ENCODE measurements around the gene LITAF.
"Not testable (repeated sequence)": the region's sequence is repeated elsewhere in the genome, so short reads cannot be mapped to it uniquely, and the experiment has no call there.

Gene LITAF

DNA sequence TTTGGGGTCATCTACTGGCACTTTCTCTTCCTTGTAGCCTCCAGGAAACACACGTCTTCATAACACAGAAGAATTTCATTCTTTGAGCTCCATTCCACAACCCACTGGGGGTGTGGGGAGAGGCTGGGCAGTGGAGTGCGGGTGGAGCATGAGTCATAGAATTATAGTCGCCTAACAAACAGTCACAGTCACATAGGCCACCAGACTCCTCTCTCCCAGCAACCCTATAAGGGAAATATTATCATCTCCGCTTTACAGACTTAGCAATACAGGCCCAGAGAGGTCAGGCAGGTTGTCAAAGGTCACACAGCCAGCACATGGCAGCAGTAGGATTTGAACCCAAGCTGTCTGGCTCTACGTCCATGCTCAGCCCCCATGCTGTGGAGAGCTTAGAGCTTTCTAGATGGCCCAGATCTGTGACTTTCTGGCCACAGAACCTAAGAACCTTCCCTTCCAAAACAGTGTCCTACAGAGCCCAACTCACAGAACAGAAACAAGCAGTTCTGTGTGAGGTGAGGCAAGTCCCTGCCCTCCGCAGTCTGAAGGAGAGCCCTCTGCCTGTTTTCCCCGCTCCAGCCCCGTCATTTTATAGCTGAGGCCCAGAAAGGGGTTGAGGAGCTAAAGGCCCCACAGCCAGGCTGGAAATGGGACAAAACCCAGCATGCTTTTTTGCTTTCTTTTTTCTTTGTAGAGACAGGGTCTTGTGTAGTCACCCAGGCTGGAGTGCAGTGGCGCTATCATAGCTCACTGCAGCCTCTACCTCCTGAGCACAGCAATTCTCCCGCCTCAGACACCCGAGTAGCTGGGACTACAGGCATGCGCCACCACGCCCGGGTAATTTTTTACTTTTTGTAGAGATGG, 10.7 kb upstream of the LITAF start:
- peak; percentile 96 for DNase-seq

DNA sequence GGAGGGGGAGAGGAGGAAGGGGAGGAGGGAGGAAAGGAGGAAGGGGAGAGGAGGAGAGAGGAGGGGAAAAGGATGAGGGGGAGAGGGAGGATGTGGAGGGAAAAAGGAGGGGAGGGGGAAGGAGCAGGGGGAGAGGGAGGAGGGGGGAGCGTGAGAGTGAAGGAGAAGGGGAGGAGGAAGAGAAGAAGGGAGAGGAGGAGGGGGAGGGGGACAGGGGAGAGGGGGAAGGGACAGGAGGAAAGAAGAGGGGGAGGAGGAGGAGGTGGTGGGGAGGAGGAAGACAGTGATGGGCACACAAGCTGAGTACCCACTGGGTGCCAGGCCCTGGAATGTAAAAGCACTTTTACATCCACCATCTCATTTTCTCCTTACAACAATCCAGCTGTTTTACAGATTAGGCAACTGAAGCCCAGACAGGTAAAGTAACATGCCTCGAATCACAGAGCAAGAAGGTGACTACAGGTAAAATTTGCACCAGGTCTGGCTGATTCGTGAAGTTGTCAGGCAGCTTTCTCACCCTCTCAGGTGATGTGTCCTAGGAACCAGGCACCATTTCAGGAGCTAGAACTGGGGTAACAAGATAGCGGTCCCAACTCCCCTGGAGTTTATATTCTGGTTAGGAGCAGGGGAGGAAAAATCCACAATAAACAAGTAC, 10.0 kb upstream of the LITAF start:
- no peak for DNase-seq

DNA sequence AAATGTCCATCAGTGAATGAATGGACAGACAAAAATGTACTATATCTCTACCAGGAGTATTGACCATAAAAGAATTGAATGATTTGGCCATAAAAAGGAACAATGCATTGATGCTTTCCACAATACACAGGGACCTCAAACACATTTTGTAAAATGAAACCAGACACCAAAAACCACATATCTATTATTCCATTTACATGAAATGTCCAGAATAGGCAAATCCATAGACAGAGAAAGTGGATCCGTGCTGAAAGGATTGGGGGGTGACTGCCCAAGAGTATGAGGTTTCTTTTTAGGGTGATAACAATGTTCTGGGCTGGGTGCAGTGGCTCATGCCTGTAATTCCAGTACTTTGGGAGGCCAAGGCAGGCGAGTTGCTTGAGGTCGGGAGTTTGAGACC, 6.9 kb upstream of the LITAF start:
- peak; percentile 35 for DNase-seq

DNA sequence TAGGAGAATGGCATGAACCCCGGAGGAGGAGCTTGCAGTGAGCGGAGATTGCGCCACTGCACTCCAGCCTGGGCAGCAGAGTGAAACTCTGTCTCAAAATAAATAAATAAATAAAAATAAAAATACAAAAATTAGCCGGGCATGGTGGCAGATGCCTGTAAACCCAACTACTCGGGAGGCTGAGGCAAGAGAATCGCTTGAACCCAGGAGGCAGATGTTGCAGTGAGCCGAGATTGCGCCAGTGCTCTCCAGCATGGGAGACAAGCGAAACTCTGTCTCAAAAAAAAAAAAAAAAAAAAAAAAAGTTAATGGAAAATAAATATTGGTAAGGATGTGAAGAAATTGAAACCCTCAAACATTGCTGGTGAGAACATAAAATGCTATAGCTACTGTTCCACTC, 6.4 kb upstream of the LITAF start:
- DNase-seq: not testable (repeated sequence)

DNA sequence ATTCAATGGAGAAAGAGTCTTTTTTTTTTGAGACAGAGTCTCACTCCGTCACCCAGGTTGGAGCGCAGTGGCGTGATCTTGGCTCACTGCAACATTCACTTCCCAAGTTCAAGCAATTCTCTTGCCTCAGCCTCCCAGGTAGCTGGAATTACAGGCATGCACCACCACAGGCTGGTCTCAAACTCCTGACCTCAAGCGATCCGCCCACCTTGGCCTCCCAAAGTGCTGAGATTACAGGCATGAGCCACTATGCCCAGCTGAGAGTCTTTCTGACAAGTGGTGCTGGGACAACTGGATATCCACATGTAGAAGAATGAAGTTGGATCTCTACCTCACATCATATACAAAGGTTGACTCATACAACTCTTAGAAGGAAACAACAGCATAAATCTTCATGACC, 4.9 kb upstream of the LITAF start:
- DNase-seq: not testable (repeated sequence)

DNA sequence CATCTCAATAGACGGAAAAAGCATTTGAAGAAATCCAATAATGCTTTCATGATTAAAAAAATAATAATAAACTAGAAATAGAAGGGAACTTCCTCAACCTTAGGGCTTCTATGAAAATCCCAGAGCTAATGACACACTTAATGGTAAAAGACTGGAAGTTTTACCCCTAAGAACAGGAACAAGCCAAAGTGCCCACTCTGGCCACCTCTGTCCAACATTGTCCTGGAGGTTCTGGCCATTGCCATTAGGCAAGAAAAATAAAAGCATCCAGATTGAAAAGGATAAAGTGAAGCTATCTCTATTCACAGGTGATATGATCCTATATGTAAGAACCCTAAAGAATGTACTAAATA, 2.5 kb upstream of the LITAF start:
- DNase-seq: peak; percentile 29

DNA sequence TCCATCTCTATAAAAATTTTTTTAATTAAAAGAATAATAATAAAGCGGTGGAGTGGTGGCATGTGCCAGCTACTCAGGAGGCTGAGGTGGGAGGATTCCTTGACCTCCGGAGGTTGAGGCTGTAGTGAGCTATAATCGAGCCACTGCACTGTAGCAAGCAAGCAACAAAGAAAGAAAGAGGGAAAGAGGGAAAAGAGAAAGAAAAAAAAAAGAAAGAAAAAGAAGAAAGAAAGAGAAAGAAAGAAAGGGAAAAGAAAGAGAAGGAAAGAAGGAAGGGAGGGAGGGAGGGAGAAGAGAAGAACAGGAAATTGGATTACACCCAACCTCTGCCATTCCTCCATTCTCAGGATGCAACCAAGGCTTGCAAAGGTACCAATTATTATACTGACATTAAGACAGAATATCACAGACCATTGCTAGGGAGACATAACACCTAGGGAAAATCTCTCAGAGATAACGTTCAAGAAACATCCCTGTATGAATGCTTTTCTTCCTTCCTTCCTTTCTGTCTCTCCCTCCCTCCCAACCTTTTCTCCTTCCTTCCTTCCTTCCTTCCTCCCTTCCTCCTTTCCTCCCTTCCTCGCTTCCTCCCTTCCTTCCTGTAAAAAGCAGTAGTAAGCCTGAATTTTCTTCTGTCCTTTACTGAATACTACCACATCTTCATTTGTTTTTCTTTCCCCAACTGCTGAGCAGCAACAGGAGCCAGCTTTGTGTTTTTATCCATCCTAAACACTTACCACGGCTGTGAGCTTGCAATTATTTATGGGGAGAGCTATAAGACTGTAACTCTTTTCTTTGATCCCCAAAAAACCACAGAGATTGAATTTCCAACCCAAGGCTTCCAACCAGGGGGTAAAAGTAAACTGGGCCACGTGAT, 1.8 kb upstream of the LITAF start:
- DNase-seq: no peak

DNA sequence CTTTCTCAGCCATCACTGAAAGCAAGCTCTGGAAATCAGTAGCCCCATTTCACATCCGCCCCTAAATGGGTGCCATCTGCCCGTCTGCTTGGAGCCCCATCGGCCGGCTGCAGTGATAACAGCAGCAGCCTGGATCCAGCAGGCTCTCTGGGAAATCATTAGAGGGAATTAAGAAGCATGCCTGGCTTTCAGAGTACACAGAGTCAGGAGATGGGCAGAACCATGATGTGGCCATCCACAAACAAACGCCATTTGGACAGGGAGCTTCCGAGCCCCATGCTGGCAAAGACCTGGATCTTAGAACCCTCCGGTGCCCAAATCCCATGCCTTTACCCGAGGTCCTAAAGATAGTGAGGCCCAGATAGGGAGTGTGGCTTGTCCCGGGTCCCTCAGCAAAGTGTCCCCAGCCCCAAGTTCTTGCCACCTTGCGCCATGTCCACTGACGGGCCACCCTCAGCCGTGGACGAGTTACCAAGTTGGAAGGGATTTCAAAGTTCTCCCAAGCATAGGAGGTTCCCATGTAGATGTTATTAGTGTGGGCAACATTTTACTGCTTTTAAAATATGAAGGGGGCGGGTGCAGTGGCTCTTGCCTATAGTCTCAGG, 1.0 kb upstream of the LITAF start:
- DNase-seq: no peak

DNA sequence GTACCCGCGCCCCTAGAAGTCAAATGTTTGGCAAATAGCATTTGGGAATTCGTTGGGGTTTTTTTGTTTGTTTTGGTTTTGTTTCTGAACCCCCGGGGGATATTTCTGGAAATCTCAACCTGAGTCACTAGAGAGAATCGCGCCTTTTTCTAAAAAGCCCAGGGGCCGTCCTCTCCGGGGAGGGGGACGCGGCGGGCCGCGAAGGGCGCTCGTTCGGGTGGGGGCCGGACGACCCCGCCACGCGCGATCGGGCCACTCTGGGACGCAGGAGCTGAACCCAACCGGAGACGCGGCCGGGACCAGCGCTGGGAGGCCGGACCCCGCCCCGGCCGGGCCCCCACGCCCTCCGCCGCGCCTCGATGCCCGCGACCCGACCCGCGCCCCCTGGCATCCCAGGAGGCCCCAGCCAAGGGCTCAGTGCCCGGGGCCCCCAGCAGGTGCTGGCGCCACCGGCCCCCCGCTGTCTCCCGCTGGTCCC, 302 bp downstream of the LITAF start:
- peak; percentile 54 for DNase-seq

DNA sequence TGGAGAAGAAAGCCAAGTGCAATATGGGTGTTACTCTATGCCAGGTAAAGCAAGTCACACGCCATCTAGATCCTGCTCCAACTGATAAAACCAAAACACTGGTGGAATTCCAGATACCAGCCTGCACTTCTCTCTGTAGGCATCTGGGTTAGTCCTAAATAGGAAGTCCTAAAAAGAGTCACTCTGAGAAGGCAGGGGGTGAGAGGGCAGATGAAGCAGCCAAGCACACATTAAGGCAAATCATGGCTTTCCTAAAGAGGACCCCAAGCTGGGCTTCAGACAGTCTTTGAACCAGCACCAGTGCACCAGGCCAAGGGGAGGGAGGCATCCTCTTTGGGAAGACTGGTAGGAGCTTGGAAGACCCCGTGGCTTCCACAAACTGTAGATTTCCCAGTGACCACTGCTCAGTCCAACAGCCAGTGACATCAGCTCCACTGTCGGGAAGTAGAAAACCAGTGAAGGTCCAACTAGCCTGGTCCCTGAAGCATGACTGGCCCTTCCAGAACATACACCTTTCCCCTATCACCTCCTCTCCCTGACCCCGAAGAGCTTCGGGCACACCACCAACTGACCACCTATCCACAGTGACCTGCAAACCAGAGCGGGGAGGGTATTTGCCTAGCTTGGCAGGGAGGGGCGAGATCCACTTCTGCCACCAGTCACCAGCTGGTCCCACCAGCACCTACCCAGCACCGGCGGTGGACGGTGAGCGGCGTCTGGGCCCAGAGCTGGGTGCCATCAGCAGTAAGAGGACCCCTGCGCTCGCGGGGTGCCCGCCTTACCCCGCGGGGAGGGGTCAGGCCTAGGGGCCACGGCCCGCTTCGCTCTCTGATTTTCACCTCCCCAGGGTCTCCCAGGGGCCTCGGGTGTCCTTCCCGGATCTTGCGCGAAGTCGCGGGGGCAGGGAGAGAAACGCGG, 1.0 kb downstream of the LITAF start:
- peak; percentile 65 for DNase-seq

DNA sequence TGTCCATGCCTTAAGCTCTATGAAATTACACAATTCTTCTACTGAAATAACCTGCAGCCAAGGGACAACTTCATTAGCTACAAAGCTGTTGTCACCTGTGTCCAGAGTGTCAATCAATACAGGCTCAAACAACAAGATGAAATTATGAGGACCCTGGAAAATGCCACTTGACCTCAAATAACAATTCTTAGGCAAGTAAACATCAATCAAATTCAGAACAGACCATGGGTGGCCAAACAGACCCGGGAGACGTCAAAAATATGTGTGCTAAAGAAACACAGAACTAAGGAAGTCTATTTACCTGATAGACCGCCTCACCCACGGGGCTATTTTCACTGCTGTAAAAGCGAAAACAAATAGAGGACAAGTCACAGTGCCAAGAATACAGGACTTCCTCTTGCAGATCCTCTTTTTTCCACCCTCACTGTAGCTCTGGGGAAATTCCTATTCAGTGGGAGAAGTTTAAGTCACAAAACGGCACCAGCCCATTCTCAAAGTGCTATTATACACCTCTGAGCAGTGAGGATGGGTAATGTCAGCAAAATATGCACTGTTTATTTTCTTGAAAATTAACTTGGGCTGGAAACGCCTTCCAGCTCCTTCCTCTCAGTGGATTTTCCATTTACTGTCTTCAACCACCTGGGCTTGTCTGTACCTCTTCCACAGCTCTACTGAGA, 2.7 kb downstream of the LITAF start:
- peak; percentile 87 for DNase-seq

DNA sequence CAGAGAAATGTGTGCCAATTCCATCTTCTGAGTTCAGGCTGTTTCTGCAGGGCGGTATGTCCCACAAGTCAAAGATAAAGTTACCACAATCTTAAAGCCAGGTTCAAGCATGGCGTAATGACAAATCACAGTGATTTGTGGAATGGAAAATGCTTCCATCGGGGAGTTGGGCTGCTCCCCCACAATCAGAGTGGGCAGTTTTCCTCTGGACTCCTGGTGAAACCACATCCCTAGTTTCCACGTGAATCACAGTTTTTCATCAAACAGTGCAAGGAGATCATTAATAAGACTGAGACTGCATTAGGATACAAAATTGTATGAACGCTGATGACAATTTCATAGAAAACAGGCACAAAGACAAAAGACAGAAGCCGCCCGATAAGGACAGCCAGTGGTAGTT, 3.6 kb downstream of the LITAF start:
- no peak for DNase-seq

DNA sequence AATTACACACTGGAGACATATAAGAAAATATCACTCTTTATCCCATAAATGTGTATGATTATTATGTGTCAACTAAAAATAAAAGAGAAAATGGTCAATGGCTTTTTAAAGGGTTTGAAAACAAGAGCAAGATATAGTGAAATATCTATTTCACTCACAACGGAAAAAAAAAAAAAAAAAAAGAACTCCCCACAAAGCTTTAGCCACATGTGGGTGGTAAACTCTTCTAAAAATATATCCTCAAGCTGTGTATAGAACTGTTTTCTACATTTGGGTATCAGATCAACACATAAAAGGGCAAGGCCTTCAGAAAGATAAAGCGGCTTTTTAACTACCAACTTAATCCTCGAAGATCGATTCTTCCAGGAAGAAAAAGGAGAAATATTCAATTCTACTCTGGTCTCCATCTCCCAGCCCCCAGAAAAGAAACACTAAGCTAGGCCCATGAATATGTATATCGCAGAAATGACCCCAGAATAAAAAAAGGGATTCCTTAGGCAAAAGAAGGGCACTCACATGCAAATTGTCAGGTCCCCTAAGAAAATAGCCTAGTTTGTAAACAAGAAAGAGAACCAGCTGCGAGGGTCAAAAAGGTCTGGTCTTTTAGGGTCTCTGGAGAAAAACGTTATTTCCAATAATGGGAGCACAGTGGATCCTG, 4.4 kb downstream of the LITAF start:
- no peak for DNase-seq

DNA sequence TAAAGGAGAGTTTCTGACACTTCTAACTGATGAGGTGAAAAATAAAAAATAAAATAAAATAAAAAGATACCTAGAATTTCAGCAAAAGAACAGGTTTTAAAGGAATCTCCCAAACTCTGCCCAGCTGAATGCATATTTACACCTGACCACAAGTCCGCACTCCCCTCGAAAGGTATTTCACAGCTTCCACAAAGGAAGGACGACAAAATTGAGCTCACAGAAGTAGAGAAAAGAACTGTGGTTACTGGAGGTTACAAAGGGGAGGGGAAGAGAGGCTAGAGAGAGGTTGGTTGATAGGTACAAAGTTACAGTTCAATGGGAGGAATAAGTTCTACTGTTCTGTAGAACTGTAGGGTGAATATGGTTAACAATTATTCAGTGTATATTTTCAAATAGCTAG, 5.0 kb downstream of the LITAF start:
- no peak for DNase-seq

DNA sequence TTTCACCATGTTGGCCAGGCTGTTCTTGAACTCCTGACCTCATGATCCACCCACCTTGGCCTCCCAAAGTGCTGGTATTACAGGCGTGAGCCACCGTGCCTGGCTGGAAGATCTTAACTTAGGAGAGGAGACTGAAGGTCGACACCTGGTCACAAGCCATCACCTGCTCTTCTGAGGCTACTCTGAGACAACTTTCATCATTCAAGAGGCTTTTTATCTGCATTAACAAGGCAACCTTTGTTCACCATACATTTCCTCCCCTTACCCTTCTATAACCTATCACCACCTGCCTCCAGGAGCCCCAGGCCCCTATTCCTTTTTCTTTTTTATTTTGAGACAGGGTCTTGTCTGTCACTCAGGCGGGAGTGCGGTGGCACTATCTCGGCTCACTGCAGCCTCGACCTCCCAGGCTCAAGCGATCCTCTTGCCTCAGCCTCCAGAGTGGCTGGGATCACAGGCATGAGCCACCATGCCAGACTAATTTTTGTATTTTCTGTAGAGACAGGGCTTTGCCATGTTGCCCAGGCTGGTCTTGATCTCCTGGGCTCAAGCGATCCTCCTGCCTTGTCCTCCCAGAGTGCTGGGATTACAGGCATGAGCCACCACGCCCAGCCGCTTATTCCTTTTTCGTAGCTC, 6.2 kb downstream of the LITAF start:
- no peak for DNase-seq

DNA sequence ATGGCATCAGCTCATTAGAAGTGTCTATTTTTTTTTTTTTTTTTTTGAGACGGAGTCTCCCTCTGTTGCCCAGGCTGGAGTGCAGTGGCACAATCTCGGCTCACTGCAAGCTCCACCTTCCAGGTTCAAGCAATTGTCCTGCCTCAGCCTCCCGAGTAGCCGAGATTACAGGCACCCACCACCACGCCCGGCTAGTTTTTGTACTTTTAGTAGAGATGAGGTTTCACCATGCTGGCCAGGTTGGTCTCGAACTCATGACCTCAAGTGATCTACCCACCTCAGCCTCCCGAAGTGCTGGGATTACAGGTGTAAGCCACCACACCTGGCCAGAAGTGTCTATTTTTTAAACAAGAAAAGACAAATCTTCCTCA, 9.4 kb downstream of the LITAF start:
- DNase-seq: not testable (repeated sequence)

DNA sequence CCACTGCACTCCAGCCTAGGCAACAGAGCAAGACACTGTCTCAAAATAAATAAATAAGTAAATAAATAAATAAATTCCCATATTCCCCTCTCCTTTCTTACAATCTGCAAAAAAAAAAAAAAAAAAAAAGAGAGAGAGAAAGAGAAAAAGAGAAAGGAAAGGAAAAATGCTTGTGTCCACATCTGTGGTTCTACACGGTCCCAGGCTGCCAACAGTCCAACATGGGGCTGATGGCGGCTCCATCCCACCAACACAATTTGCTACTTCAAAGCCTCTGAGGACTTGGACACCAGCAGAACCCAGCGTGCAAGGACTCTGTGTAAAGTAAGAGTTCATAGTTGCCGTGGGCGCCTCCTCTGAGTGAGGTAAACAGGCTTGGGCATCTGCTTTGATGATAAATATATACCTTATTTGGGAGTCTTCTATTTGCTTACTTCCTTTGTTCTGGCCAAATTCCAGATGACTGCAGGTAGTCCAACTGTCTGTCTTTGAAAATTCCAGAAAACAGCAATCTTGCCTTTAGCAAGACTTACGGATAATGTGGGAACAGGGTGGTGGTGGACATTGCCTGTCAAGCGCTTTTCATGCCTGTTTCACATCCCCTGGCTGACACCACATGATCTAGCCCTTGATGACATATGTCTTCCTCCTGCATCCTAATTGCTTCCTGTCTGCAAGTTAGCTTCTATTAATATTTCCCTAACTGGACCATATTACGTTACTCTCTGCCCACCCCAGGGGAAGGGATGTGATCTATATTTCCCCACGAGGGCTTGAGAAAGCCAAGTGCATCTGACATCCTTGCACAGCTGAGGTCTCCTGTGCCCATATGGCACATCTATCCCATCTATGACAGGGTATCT, 10.1 kb downstream of the LITAF start:
- peak; percentile 95 for DNase-seq

DNA sequence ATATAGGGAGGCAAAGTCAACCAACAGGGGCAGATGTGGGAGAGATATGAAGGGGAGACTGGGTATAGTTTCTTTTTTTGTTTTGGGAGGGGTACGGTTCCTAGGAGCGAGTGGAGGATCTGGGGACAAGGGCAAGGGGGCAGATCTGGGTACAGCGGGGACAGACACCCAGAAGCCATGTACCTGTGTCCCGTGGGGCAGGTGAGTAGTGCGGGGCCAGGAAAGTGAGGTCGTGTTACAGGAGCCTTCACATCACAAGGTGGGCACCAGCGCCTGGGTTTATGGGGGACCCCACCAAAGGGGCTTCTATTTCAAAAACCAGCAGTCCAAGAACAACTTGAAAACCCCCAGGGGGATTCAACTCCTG, 11.5 kb downstream of the LITAF start:
- DNase-seq: no peak

DNA sequence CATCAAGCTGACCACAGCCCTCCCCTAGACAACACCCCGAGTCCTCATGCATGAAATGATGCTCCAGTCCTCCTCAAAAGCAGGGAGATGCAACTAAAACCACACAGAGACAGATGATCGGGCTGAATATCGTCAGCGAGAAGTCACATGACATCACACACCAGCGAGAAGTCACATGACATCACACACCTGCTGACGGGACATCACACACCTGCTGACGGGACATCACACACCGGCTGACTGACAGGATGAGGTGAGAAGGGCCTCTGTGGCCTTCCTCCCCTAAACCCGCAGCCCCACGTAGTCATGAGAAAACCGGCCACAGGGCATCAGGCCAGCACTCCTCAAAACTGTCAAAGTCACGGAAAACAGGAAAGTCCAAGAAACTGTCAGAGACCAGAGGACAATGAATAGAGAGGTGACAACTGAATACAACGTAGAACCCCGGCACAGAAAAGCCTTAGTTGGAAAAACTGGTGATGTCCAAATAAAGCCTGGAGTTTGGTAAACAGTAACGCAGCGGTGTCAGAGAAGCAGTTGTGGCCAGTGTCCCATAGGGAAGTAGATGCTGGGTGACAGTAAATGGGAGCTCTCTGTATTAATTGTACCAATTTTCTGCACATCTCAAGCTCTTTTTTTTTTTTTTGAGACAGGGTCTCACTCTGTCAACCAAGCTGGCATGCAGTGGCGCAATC, 14.3 kb downstream of the LITAF start:
- no peak for DNase-seq

Data from inflammatory macrophage treated with lipopolysaccharide for 4 hours (primary cell).